ENCODE measurements around the gene HPSE2. TPM values are rescaled to one million over a fixed set of nuclear protein-coding genes. Genes with fewer than 3 reads are reported as not detected.

Gene HPSE2
- total RNA-seq, 1 experiment from 2014 or later: not detected

- Mint-ChIP-seq H3K27ac (ENCODE audit: unreplicated experiment) (no peak overlapping the region), H3K9me3 (ENCODE audit: unreplicated experiment) (no peaks in the 10 kb centered on the region), H3K4me3 (ENCODE audit: unreplicated experiment) (no peak overlapping the region), H3K36me3 (ENCODE audit: insufficient read depth, unreplicated experiment) (peaks cover 15% of the 10 kb centered on the region), H3K4me1 (ENCODE audit: low read depth, unreplicated experiment) (peaks cover 12% of the 10 kb centered on the region), H3K27me3 (ENCODE audit: insufficient read depth, unreplicated experiment) (peaks cover 4% of the 10 kb centered on the region)
- CTCF ChIA-PET: no interaction called here
- H3K4me3 ChIP-seq (ENCODE audit: low read depth, low read length): no peak overlapping the region
- POLR2A ChIA-PET: no interaction called here
- no peak for TF ChIP-seq CTCF (IDR thresholded peaks at IDR 0.05; ENCODE audit: insufficient read depth in 1 of 2, low read depth in 1 of 2, low read length in 1 of 2, severe bottlenecking in 1 of 2, unreplicated experiment in 1 of 2)
- no peak for DNase-seq
- intact Hi-C loops (cut with micrococcal nuclease; ENCODE audit: unreplicated experiment): no loop called here
- BruUV-seq (replicated peaks): no TSS peak
- no peaks in the 10 kb centered on the region for H3K9me3 ChIP-seq
- 0 out of 2 replicates have a peak, but pooled peaks cover 3% of the 10 kb centered on the region for H3K4me1 ChIP-seq
- H3K27me3 ChIP-seq (replicated peaks; ENCODE audit: control insufficient read depth, insufficient read depth, low read length): no peaks in the 10 kb centered on the region
- H3K36me3 ChIP-seq (ENCODE audit: control insufficient read depth, insufficient read depth, low read length): 0 out of 2 replicates have a peak, but pooled peaks cover 3% of the 10 kb centered on the region
These were observed 786.4 kb downstream of the HPSE2 start for GRCh38 chr10:98449287-98449686.

- no TSS peak for BruUV-seq (replicated peaks)
- Mint-ChIP-seq H3K4me3 (ENCODE audit: unreplicated experiment) (peak within 1 kb of the TSS; percentile 79), H3K27ac (ENCODE audit: unreplicated experiment) (peak within 1 kb of the TSS; percentile 84), H3K4me1 (ENCODE audit: low read depth, unreplicated experiment) (peaks cover 12% of the 10 kb centered on the region), H3K9me3 (ENCODE audit: unreplicated experiment) (no peaks in the 10 kb centered on the region), H3K27me3 (ENCODE audit: insufficient read depth, unreplicated experiment) (no peaks in the 10 kb centered on the region), H3K36me3 (ENCODE audit: insufficient read depth, unreplicated experiment) (peaks cover 22% of the 10 kb centered on the region)
- ChIA-PET POLR2A (no interaction called here), CTCF (no interaction called here)
- no peaks in the 10 kb centered on the region for H3K27me3 ChIP-seq (replicated peaks; ENCODE audit: control insufficient read depth, insufficient read depth, low read length)
- 0 out of 2 replicates have a peak, but pooled peaks cover 3% of the 10 kb centered on the region for H3K4me1 ChIP-seq
- peak in 1 of 2 experiments; percentile 1 for TF ChIP-seq CTCF (IDR thresholded peaks at IDR 0.05; ENCODE audit: insufficient read depth in 1 of 2, low read depth in 1 of 2, low read length in 1 of 2, severe bottlenecking in 1 of 2, unreplicated experiment in 1 of 2)
- H3K36me3 ChIP-seq (ENCODE audit: control insufficient read depth, insufficient read depth, low read length): peaks cover 6% of the 10 kb centered on the region; the same call in 1 of the 2 replicates
- intact Hi-C loops (cut with micrococcal nuclease; ENCODE audit: unreplicated experiment): no loop called here
- peak within 1 kb of the TSS; percentile 58 for H3K4me3 ChIP-seq (ENCODE audit: low read depth, low read length)
- no peaks in the 10 kb centered on the region for H3K9me3 ChIP-seq
- peak; percentile 71 to 85 for DNase-seq
These were observed 788.9 kb downstream of the HPSE2 start, which contains the start of gene HPS1 for GRCh38 chr10:98446661-98447221. Gene HPS1, minus strand, starts transcription at chr10:98446935. Its CDS starts 3,695 bp downstream, at chr10:98443240.

GRCh38 chr10:98446151-98446660, 789.4 kb downstream of the HPSE2 start:
- H3K4me1 Mint-ChIP-seq (ENCODE audit: low read depth, unreplicated experiment): peaks cover 12% of the 10 kb centered on the region
- ChIA-PET CTCF (no interaction called here), POLR2A (no interaction called here)
- TSS peak; percentile 61 for BruUV-seq (replicated peaks)
- Histone ChIP-seq H3K36me3 (ENCODE audit: control insufficient read depth, insufficient read depth, low read length) (peaks cover 6% of the 10 kb centered on the region; the same call in 1 of the 2 replicates), H3K9me3 (no peaks in the 10 kb centered on the region), H3K27me3 (replicated peaks; ENCODE audit: control insufficient read depth, insufficient read depth, low read length) (no peaks in the 10 kb centered on the region), H3K4me1 (0 out of 2 replicates have a peak, but pooled peaks cover 3% of the 10 kb centered on the region), H3K4me3 (ENCODE audit: low read depth, low read length) (peak overlapping the region; percentile 58)
- H3K9me3 Mint-ChIP-seq (ENCODE audit: unreplicated experiment): no peaks in the 10 kb centered on the region
- no peaks in the 10 kb centered on the region for H3K27me3 Mint-ChIP-seq (ENCODE audit: insufficient read depth, unreplicated experiment)
- peak overlapping the region; percentile 84 for H3K27ac Mint-ChIP-seq (ENCODE audit: unreplicated experiment)
- peak in 1 of 2 experiments; percentile 37 for DNase-seq
- peaks cover 25% of the 10 kb centered on the region for H3K36me3 Mint-ChIP-seq (ENCODE audit: insufficient read depth, unreplicated experiment)
- intact Hi-C loops (cut with micrococcal nuclease; ENCODE audit: unreplicated experiment): no loop called here
- H3K4me3 Mint-ChIP-seq (ENCODE audit: unreplicated experiment): peak overlapping the region; percentile 79
- no peak for TF ChIP-seq CTCF (IDR thresholded peaks at IDR 0.05; ENCODE audit: insufficient read depth in 1 of 2, low read depth in 1 of 2, low read length in 1 of 2, severe bottlenecking in 1 of 2, unreplicated experiment in 1 of 2)

All from Caco-2 (cell line).